Measurements from ENCODE around the gene ABCC6. TPM values are rescaled to one million over a fixed set of nuclear protein-coding genes. Genes with fewer than 3 reads are reported as not detected.
"Not testable (repeated sequence)": the region's sequence is repeated elsewhere in the genome, so short reads cannot be mapped to it uniquely, and the experiment has no call there.

Gene ABCC6
- total RNA-seq (ENCODE audit: low replicate concordance) = 5.9 and 10.4 TPM in 2 replicates
- long read RNA-seq, partial matches to known transcripts = 2 of 2 reads
- long read RNA-seq, other reads (novel, unspliced or antisense) = 0 of 2 reads

GRCh38 chr16:16222850-16223661 is at the start of gene ABCC6:
Gene ABCC6 (minus strand): TSS chr16:16223494. CDS start chr16:16223434, 60 bp downstream.
- H3K4me1 Mint-ChIP-seq (ENCODE audit: unreplicated experiment) = not testable (repeated sequence)
- H3K4me3 Mint-ChIP-seq = peak within 1 kb of the TSS; percentile 63

GRCh38 chr16:16272573-16273221 is 49.4 kb upstream of the ABCC6 start:
- not testable (repeated sequence) for H3K36me3 Mint-ChIP-seq; H3K4me3 Mint-ChIP-seq; H3K27me3 Mint-ChIP-seq; DNase-seq (ENCODE audit: extremely low spot score, unreplicated experiment); H3K9me3 Mint-ChIP-seq; H3K27ac Mint-ChIP-seq; H3K4me1 Mint-ChIP-seq (ENCODE audit: unreplicated experiment)

More at GRCh38 chr16:16222850-16223661, at the start of gene ABCC6:
- not testable (repeated sequence) for H3K27ac Mint-ChIP-seq; H3K9me3 Mint-ChIP-seq; DNase-seq (ENCODE audit: extremely low spot score, unreplicated experiment); H3K27me3 Mint-ChIP-seq; H3K36me3 Mint-ChIP-seq

GRCh38 chr16:16271658-16272057 is 48.4 kb upstream of the ABCC6 start:
- not testable (repeated sequence) for H3K4me1 Mint-ChIP-seq (ENCODE audit: unreplicated experiment); H3K27me3 Mint-ChIP-seq; H3K9me3 Mint-ChIP-seq; DNase-seq (ENCODE audit: extremely low spot score, unreplicated experiment); H3K27ac Mint-ChIP-seq; H3K4me3 Mint-ChIP-seq; H3K36me3 Mint-ChIP-seq

GRCh38 chr16:16268185-16268808 is 45.0 kb upstream of the ABCC6 start:
- not testable (repeated sequence) for H3K4me3 Mint-ChIP-seq; H3K27ac Mint-ChIP-seq; H3K9me3 Mint-ChIP-seq; H3K36me3 Mint-ChIP-seq; H3K4me1 Mint-ChIP-seq (ENCODE audit: unreplicated experiment); H3K27me3 Mint-ChIP-seq; DNase-seq (ENCODE audit: extremely low spot score, unreplicated experiment)

- H3K27me3 Mint-ChIP-seq; H3K9me3 Mint-ChIP-seq; H3K27ac Mint-ChIP-seq; H3K36me3 Mint-ChIP-seq; DNase-seq (ENCODE audit: extremely low spot score, unreplicated experiment); H3K4me3 Mint-ChIP-seq; H3K4me1 Mint-ChIP-seq (ENCODE audit: unreplicated experiment): not testable (repeated sequence)
Observed at GRCh38 chr16:16267708-16268107, 44.4 kb upstream of the ABCC6 start.

GRCh38 chr16:16265044-16265443 is 41.8 kb upstream of the ABCC6 start:
- not testable (repeated sequence) for H3K27ac Mint-ChIP-seq; H3K9me3 Mint-ChIP-seq; H3K4me1 Mint-ChIP-seq (ENCODE audit: unreplicated experiment); H3K4me3 Mint-ChIP-seq; H3K27me3 Mint-ChIP-seq; H3K36me3 Mint-ChIP-seq; DNase-seq (ENCODE audit: extremely low spot score, unreplicated experiment)

- not testable (repeated sequence) for H3K4me3 Mint-ChIP-seq; H3K27me3 Mint-ChIP-seq; H3K4me1 Mint-ChIP-seq (ENCODE audit: unreplicated experiment)
Observed at GRCh38 chr16:16263947-16264346, 40.7 kb upstream of the ABCC6 start.

GRCh38 chr16:16262954-16263555 is 39.8 kb upstream of the ABCC6 start:
- DNase-seq (ENCODE audit: extremely low spot score, unreplicated experiment); H3K4me1 Mint-ChIP-seq (ENCODE audit: unreplicated experiment); H3K36me3 Mint-ChIP-seq; H3K4me3 Mint-ChIP-seq; H3K27ac Mint-ChIP-seq; H3K27me3 Mint-ChIP-seq; H3K9me3 Mint-ChIP-seq: not testable (repeated sequence)

More at GRCh38 chr16:16263947-16264346, 40.7 kb upstream of the ABCC6 start:
- not testable (repeated sequence) for H3K36me3 Mint-ChIP-seq; H3K9me3 Mint-ChIP-seq; H3K27ac Mint-ChIP-seq; DNase-seq (ENCODE audit: extremely low spot score, unreplicated experiment)

GRCh38 chr16:16259971-16260370 is 36.7 kb upstream of the ABCC6 start:
- not testable (repeated sequence) for H3K9me3 Mint-ChIP-seq; H3K36me3 Mint-ChIP-seq; DNase-seq (ENCODE audit: extremely low spot score, unreplicated experiment); H3K27ac Mint-ChIP-seq; H3K4me3 Mint-ChIP-seq; H3K27me3 Mint-ChIP-seq; H3K4me1 Mint-ChIP-seq (ENCODE audit: unreplicated experiment)

- H3K27ac Mint-ChIP-seq; H3K36me3 Mint-ChIP-seq; H3K9me3 Mint-ChIP-seq; DNase-seq (ENCODE audit: extremely low spot score, unreplicated experiment); H3K4me1 Mint-ChIP-seq (ENCODE audit: unreplicated experiment); H3K4me3 Mint-ChIP-seq; H3K27me3 Mint-ChIP-seq: not testable (repeated sequence)
Observed at GRCh38 chr16:16258822-16259221, 35.5 kb upstream of the ABCC6 start.

Measured in type B pancreatic cell (in vitro differentiated cells).